Measurements from ENCODE around the gene GTPBP3.

The GTPBP3 gene

DNA sequence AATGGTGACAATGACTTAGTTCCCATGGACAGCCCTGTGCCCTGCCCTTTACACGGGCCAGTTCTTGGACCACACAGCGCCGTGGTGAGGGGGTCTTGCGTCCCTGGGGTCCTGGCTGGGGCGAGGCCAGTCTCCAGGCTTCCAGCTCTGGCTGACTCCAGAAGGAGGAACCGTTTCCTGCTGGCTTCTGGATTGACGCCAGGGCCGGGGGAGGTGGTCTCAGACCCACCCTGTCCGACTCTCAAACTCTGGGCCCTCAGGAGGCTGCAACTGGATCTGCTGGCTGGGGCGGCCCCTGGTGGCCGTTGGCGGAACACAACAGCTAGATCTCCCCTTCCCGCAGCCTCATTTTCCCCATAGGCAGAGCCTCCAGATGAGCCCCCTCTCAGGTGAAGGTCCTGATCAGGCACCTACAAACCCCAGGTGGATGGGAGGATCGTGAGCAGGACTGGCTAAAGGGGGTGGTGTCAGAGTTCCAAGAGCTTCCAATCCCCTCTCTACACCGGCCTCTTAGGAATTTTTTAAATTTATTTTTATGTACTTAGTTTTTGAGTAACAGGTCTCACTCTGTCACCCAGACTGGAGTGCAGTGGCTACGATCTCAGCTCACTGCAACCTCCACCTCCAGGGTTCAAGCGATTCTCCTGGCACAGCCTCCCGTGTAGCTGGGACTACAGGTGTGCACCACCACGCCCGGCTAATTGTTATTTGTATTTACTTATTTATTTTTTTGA, 48.7 kb downstream of the GTPBP3 start:
- DNase-seq (ENCODE audit: low spot score) = peak; percentile 41

DNA sequence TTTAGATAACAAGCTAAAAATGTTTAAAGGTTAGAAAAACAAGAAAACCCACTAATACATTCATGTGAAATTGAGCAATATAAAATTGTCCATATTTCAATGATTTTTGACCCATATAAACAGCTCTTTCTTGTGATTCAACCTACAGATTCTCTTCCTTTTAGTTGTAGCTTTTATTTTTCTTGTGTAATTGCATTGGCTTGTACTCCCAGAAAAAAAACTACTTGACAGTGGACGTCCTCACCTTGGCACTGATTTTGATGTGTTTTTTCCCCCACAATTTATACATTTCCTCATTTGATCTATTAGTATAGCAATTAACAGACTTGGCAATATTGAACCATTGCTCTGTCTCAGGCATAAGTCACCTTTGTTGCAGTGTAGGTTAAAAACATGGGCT, 51.9 kb downstream of the GTPBP3 start:
- no peak for DNase-seq (ENCODE audit: low spot score)

DNA sequence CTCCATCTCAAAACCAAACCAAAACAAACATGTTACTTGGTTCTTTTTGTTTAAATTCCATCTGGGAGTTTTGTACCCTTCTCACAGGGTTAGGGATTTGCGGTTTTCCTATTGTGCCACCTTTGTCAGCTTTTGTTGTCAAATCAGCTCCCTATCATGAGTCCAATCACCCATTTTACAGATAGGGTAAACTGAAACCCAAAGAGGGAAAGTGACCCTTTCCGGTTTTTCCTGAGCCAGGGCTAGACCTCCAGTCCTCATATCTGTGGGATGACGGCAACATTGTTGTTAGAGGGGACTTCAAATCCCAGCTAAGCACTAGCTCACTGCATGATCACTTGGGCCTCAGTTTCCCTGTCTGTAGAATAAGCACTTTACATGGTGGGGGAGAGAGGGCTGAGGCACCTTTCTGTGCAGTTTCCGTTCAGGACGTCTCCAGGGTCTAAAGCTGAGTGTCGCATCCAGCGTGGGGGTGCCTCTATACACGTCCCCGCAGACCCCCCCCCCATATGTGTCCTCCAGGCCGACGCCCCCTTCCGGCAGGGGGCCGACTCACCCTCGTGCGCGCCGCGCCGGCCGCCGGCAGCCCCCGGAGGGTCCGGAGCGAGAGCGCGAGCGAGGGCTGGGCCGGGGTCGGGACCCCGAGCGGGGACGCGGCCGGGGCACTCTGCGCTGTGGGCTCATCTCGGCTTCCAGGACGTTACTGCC, 52.8 kb downstream of the GTPBP3 start:
- DNase-seq (ENCODE audit: low spot score) = no peak

DNA sequence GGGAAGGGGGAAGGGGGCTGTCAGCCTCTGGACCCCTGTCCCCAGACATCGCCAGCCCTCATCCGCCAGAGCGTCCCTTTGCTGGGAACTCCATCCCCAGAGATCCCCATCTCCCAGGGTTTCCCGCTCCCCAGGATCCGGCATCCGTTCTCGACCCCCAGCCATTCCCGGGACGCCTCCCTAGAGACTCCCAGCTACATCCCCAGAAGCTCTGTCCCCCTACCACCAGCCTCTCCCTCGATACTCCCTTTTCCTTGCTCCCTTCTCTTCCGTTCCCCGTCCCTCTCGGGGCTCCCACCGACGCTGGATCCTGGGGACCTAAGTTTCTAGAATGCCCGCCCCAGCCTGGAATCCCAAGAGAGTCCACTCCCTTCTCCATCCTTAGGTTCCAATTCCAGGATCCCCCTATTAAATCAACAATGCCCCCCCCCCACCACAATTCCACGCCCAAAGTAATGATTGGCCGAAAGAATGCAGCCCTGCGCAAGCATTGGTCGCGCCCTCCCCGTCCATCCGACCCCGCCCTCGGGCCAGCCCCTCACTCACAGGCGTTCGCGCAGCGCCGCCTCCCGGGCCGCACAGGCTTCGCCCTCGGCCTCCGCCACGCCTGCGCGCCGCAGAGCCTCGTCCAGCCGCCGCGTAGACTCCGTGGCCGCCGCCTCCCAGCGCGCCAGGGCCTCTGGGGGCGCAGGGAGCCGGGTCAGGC, 53.5 kb downstream of the GTPBP3 start:
- peak; percentile 93 for DNase-seq (ENCODE audit: low spot score)

DNA sequence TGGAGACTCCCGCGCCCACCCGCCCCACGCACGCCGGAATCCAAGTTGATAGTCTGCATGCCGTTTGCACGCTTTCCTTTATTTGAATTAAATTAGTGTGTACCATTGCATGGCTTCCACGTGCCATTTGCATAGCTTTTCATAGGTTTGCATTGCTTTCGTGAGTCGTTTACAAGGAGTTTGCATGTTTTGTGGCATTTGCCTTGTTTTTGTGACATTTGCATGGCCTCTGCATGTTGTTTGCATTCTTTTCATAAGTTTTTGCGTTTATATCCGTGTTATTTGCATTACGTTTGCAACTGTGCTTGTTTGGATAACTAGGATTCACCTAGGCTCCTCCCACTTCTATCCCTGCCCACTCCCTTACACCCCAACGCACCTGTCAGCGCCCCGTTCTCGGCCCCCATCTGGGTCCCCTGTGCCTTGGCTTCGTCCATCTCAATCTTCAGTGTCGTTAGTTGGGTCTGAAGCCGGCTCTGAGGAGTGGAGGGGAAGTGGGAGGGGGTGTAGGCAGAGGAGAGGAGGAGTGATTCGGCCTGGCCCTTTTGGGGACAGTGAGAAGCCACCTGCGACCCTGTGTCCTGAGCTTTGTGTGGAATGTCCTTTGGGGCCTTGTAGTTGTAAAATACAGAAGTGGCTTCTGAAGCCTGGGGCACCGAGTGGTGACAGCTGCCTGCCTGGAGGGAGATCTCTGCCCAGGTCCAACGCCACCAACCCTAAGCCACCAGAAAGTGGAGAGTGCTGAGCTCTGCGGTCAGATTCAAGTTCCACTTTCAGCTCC, 54.2 kb downstream of the GTPBP3 start:
- peak; percentile 37 for DNase-seq (ENCODE audit: low spot score)

Data from Ammon's horn (tissue), 1 donor.